ENCODE measurements around the gene SLC4A4.

- TF ChIP-seq POLR2A (IDR thresholded peaks at IDR 0.05; ENCODE audit: low read length) (no peak), GATA1 (IDR thresholded peaks at IDR 0.05; ENCODE audit: low read depth, low read length) (no peak)
Observed at GRCh38 chr4:71453531-71453930, 114.7 kb downstream of the SLC4A4 start.

All from erythroblast (primary cell).